Measurements from ENCODE around the gene CALCB. TPM values are rescaled to one million over a fixed set of nuclear protein-coding genes. Genes with fewer than 3 reads are reported as not detected.
A peak's percentile ranks its signal among the peaks of the same experiment; 100 is the strongest.
"Not testable (repeated sequence)": the region's sequence is repeated elsewhere in the genome, so short reads cannot be mapped to it uniquely, and the experiment has no call there.

Gene CALCB
- total RNA-seq, 1 experiment from 2014 or later = not detected

DNA sequence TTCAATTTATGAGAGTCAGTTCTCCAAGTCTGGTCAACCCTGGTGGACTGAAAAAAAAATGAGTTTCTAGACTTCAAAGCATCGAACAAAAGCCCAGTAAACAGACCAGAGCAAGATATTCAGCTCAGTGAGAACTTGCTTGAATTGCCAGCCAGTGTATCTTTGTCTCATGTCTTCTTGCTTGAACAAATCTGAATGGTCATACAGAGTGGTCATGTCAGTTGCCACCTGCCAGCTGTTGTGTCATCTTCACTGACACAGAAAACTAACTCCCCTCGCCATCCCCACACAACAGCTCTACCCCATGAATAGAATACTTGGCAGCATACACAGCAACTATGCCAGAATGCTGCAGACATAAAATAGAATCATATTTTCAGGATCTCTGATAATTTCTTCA, 27.5 kb upstream of the CALCB start:
- H3K27me3 Mint-ChIP-seq (ENCODE audit: unreplicated experiment) = no peaks in the 10 kb centered on the region
- TF ChIP-seq, protein P1, sequence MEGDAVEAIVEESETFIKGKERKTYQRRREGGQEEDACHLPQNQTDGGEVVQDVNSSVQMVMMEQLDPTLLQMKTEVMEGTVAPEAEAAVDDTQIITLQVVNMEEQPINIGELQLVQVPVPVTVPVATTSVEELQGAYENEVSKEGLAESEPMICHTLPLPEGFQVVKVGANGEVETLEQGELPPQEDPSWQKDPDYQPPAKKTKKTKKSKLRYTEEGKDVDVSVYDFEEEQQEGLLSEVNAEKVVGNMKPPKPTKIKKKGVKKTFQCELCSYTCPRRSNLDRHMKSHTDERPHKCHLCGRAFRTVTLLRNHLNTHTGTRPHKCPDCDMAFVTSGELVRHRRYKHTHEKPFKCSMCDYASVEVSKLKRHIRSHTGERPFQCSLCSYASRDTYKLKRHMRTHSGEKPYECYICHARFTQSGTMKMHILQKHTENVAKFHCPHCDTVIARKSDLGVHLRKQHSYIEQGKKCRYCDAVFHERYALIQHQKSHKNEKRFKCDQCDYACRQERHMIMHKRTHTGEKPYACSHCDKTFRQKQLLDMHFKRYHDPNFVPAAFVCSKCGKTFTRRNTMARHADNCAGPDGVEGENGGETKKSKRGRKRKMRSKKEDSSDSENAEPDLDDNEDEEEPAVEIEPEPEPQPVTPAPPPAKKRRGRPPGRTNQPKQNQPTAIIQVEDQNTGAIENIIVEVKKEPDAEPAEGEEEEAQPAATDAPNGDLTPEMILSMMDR (IDR thresholded peaks at IDR 0.05; ENCODE audit: unreplicated experiment) = no peak
- CTCF ChIA-PET = no interaction called here
- BruUV-seq (replicated peaks) = no TSS peak
- no peak overlapping the region for H3K27ac Mint-ChIP-seq (ENCODE audit: unreplicated experiment)
- DNase-seq = no peak
- intact Hi-C loops (cut with micrococcal nuclease; ENCODE audit: unreplicated experiment) = no loop called here
- H3K4me3 Mint-ChIP-seq (ENCODE audit: low read depth, unreplicated experiment) = no peak overlapping the region
- H3K9me3 Mint-ChIP-seq (ENCODE audit: low read depth, unreplicated experiment) = no peaks in the 10 kb centered on the region
- H3K36me3 Mint-ChIP-seq (ENCODE audit: insufficient read depth, unreplicated experiment) = no peaks in the 10 kb centered on the region
- no peaks in the 10 kb centered on the region for H3K4me1 Mint-ChIP-seq (ENCODE audit: low read depth, unreplicated experiment)

DNA sequence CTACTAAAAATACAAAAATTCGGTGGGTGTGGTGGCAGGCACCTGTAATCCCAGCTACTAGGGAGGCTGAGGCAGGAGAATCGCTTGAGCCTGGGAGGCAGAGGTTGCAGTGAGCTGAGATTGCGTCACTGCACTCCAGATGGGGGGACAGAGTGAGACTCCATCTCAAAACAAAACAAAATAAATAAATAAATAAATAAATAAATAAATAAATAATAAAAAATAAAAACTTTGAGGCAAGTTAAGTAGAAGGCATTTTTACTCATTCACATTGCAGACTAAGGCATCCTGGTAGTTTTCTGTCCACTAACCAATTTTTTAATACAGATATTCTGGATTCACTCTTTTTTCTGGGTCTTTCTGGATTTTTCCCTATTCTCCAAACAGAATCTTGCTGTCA, 26.7 kb upstream of the CALCB start:
- DNase-seq; H3K4me3 Mint-ChIP-seq (ENCODE audit: low read depth, unreplicated experiment); intact Hi-C loops (cut with micrococcal nuclease; ENCODE audit: unreplicated experiment); H3K27ac Mint-ChIP-seq (ENCODE audit: unreplicated experiment); H3K4me1 Mint-ChIP-seq (ENCODE audit: low read depth, unreplicated experiment); H3K36me3 Mint-ChIP-seq (ENCODE audit: insufficient read depth, unreplicated experiment); H3K9me3 Mint-ChIP-seq (ENCODE audit: low read depth, unreplicated experiment); BruUV-seq (replicated peaks); CTCF ChIA-PET; H3K27me3 Mint-ChIP-seq (ENCODE audit: unreplicated experiment): not testable (repeated sequence)

DNA sequence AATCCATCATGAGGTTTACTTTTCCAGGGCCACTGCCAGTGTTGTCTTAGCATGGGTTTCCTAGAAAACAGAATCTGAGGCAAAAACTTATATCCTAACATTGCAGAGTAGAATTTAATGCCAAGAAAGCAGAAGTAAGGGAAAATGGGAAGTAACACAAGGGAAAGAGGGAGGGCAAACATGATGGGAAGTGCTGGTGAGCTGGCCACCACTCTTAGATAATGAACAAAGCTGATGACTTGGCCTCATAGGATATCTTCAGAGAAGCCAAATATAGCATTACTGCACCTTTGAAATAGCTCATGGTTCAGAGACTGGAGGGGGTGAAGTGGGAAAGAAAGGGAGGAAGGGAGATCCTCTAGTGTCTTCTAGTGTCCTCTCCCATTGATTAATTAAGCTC, 24.8 kb upstream of the CALCB start:
- DNase-seq = no peak
- intact Hi-C loops (cut with micrococcal nuclease; ENCODE audit: unreplicated experiment) = no loop called here
- H3K4me1 Mint-ChIP-seq (ENCODE audit: low read depth, unreplicated experiment) = peaks cover 8% of the 10 kb centered on the region
- peaks cover 6% of the 10 kb centered on the region for H3K36me3 Mint-ChIP-seq (ENCODE audit: insufficient read depth, unreplicated experiment)
- H3K27ac Mint-ChIP-seq (ENCODE audit: unreplicated experiment) = no peak overlapping the region
- H3K9me3 Mint-ChIP-seq (ENCODE audit: low read depth, unreplicated experiment) = no peaks in the 10 kb centered on the region
- H3K27me3 Mint-ChIP-seq (ENCODE audit: unreplicated experiment) = peaks cover 8% of the 10 kb centered on the region
- CTCF ChIA-PET = no interaction called here
- TF ChIP-seq, protein P1 (IDR thresholded peaks at IDR 0.05; ENCODE audit: unreplicated experiment) = no peak
- no TSS peak for BruUV-seq (replicated peaks)
- no peak overlapping the region for H3K4me3 Mint-ChIP-seq (ENCODE audit: low read depth, unreplicated experiment)

DNA sequence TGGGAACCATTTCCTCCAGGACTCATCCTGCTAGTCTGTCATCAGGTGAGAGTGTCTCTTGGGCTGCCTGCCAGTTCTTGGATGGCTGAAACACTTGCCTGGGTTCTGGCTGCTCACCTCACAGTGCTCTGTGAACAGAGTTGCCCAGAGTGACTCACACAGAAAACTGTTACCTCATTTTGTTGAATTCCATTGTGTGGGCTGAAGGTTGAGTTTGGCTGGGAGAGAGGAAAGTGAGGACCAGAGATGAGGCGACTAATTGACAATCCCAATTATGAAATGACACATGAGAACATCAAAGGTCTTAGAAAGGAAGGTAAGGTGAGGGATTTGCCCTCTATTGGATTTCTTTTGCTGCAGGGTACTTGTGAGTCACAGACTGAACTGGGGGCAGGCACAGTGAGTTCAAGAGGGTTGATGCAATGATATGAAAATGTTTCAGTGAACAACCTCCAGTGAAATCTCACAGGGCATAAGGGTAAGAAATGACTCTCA, 20.2 kb upstream of the CALCB start:
- no peak for DNase-seq
- Mint-ChIP-seq H3K4me1 (ENCODE audit: low read depth, unreplicated experiment) (peaks cover 9% of the 10 kb centered on the region), H3K27me3 (ENCODE audit: unreplicated experiment) (peaks cover 30% of the 10 kb centered on the region), H3K4me3 (ENCODE audit: low read depth, unreplicated experiment) (no peak overlapping the region), H3K9me3 (ENCODE audit: low read depth, unreplicated experiment) (no peaks in the 10 kb centered on the region), H3K36me3 (ENCODE audit: insufficient read depth, unreplicated experiment) (peaks cover 6% of the 10 kb centered on the region), H3K27ac (ENCODE audit: unreplicated experiment) (peak overlapping the region; percentile 84)
- CTCF ChIA-PET = interaction anchor here (0.7 kb wide), 1 partner anchor 22 kb away, joined by 4 read pairs; no protein-coding TSS in a partner anchor
- intact Hi-C loops (cut with micrococcal nuclease; ENCODE audit: unreplicated experiment) = no loop called here
- TF ChIP-seq, protein P1 (IDR thresholded peaks at IDR 0.05; ENCODE audit: unreplicated experiment) = no peak
- BruUV-seq (replicated peaks) = no TSS peak

DNA sequence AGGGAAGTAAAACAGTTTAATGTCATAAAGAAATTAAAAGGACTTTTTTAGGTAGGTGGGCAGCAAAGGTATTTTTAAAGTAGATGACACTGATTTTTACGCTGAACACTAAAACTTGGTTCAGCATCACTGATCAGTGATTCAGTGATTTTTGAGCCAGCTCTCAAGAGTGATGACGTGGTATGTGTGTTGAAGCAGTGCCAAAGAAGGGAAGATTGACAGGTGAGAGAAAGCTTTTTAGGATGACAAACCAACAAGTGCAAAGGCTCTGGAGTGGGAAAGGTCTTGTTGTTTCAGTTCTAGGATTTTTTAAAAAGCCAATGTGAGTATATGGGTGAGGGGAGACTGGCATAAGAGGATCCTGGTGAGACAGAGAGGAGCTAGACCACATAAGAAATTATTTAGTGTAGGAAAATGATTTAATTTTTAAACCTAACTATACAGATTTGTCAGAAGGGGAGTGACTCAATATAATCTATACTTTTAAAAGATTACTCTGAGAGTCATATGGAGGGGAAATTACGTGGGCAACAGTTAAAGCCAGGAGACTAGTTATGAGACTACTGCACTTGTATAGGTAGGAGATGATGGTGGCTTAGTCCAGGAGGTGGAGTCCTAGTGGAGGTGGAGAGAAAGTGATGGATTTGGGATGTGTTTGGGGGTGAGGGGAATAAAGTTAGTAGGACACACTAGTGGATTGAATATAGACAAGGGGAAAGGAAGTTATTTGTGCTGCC, 17.6 kb upstream of the CALCB start:
- H3K27me3 Mint-ChIP-seq (ENCODE audit: unreplicated experiment) = peaks cover 54% of the 10 kb centered on the region
- H3K36me3 Mint-ChIP-seq (ENCODE audit: insufficient read depth, unreplicated experiment) = peaks cover 6% of the 10 kb centered on the region
- H3K27ac Mint-ChIP-seq (ENCODE audit: unreplicated experiment) = no peak overlapping the region
- H3K4me3 Mint-ChIP-seq (ENCODE audit: low read depth, unreplicated experiment) = no peak overlapping the region
- no peaks in the 10 kb centered on the region for H3K9me3 Mint-ChIP-seq (ENCODE audit: low read depth, unreplicated experiment)
- BruUV-seq (replicated peaks) = no TSS peak
- intact Hi-C loops (cut with micrococcal nuclease; ENCODE audit: unreplicated experiment) = no loop called here
- no peak for DNase-seq
- CTCF ChIA-PET = interaction anchor here (1.4 kb wide), 1 partner anchor 148 kb away, joined by 5 read pairs; no protein-coding TSS in a partner anchor
- TF ChIP-seq, protein P1 (IDR thresholded peaks at IDR 0.05; ENCODE audit: unreplicated experiment) = no peak
- H3K4me1 Mint-ChIP-seq (ENCODE audit: low read depth, unreplicated experiment) = peaks cover 9% of the 10 kb centered on the region
